Cardiac fibroblast (primary cell): ENCODE measurements around the gene ZFR2.

Experiments
- DNase-seq, 2 donors: peaks; one replicate each; pipeline versions ENCODE4 v3.0.0 to v3.0.0-alpha.2; 2010; ENCODE audit warnings: low read depth in 2 of 2
- H3K4me3 ChIP-seq, 2 donors: replicated peaks in 1 of 2; 1 replicate in 1 of 2; 2 replicates in 1 of 2; pipeline ENCODE4 v1.5.1; 2011; ENCODE audit warnings: low read depth in 2 of 2, low read length in 2 of 2, mild to moderate bottlenecking in 2 of 2, moderate library complexity in 1 of 2
- TF ChIP-seq, protein P1 (sequence below): IDR thresholded peaks from one replicate; pipeline ENCODE4 v1.5.1; 2011; ENCODE audit warnings: low read depth, mild to moderate bottlenecking, low read length, inconsistent platforms

The ZFR2 gene

DNA sequence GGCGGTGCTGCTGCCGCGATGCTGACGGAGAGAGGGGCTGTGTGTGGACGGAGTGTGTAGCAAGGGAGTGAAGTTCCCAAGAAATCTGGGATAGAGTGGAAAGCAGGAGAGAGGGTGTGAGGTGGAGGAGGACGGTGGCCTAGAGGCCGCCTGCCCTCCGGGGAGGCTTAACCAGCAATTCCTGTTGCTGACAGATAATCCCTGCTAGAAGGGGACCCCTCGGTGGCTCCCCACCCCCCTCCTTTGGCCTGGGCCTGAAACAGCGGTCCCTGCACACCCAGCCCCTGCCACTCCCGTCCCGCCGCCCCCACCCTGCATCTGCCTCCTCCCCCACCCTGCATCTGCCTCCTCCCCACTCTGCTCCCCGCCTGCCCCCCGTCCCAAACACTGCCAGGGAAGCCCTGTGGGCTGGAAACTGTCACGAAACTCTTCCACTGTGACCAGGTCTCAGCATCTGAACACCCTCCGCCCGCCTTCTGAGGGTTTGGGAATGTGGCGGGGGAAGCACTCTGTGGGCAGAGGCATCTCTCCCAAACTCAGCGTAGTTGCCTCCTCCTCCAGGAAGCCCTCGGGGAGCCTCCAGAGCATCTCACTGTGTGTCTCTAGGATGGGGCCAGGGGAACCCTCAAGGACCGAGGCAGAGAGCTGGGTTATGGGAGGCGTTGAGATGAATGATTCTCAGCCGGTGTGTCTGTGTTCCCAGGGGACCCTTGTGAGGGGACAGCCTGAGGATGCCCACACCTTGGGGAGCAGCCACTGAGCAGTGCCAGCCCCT, 65.5 kb downstream of the ZFR2 start:
- no peak overlapping the region for H3K4me3 ChIP-seq
- no peak for DNase-seq
- TF ChIP-seq, protein P1, sequence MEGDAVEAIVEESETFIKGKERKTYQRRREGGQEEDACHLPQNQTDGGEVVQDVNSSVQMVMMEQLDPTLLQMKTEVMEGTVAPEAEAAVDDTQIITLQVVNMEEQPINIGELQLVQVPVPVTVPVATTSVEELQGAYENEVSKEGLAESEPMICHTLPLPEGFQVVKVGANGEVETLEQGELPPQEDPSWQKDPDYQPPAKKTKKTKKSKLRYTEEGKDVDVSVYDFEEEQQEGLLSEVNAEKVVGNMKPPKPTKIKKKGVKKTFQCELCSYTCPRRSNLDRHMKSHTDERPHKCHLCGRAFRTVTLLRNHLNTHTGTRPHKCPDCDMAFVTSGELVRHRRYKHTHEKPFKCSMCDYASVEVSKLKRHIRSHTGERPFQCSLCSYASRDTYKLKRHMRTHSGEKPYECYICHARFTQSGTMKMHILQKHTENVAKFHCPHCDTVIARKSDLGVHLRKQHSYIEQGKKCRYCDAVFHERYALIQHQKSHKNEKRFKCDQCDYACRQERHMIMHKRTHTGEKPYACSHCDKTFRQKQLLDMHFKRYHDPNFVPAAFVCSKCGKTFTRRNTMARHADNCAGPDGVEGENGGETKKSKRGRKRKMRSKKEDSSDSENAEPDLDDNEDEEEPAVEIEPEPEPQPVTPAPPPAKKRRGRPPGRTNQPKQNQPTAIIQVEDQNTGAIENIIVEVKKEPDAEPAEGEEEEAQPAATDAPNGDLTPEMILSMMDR, result no peak

DNA sequence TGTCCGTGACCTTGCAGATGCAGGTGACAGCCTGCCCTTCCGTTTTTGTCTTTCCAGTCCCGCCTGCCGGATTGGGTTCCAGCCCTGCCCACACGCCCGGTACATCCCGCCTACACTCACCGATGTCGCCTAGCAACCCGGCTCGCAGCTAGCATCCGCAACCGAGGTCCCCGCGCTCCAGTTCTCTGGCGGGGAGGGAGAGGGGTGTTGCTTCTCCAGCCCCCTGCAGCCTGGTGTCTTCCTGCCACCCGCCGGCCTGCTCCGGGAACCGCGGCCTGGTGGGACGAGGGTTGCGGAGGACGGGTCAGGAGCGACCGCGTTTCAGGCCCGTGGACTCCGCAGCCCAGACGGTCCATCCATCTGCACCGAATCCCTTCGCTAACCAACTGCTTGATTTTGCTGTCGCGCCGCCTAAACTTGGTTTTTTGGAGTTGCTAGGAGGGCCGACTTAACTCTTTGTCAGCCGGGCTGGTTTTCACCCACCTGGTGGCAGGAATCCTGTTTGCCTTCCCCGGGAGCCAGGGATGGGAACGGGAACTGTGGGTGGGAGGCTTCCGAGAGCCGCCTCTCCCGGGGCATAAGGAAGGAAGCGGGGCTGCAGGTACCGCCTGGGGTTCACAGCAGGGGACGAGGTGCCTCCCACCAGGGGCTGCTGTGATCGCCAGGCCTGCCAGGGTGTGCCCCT, 67.3 kb downstream of the ZFR2 start:
- H3K4me3 ChIP-seq, result peak overlapping the region in 1 of 2 donors; percentile 8
- TF ChIP-seq, protein P1, result peak; percentile 11
- peak in 1 of 2 donors; percentile 13 for DNase-seq

DNA sequence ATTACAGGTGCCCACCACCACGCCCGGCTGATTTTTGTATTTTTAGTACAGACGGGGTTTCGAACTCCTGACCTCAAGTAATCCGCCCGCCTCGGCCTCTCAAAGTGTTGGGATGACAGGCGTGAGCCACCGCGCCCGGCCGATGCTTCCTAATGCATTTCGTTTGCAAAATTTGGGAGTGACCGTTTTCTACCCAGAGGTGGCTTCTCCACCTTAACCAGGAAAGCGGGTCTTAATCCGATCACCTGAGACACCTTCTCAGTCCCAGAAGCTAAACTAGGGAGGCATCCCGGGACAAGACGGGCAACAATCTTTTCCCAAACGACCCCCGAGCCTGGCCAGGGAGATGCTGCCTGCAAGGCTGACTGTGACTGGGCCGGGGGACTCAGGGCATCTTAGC, 67.8 kb downstream of the ZFR2 start:
- H3K4me3 ChIP-seq, result no peak overlapping the region
- DNase-seq, result no peak
- TF ChIP-seq, protein P1, result no peak

DNA sequence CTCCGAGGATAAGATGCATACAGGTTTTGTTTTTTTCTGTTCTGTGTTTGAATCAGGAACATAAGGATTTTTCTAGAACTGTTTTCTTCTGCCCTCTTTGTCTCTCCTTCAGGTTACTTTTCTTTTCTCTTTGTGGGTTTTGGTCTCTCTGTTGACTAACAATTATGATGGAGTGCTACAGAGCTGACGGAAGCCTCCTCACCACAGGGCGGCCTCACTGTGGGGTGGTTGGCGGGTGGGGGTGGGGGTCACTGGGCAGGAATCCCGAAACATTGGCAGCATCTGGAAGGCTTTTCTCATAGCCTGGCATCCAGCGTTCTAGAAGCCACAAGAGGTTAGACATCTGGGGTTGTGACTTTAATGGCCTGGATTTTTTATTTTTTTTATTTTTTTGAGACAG, 70.7 kb downstream of the ZFR2 start:
- TF ChIP-seq, protein P1, result no peak

DNA sequence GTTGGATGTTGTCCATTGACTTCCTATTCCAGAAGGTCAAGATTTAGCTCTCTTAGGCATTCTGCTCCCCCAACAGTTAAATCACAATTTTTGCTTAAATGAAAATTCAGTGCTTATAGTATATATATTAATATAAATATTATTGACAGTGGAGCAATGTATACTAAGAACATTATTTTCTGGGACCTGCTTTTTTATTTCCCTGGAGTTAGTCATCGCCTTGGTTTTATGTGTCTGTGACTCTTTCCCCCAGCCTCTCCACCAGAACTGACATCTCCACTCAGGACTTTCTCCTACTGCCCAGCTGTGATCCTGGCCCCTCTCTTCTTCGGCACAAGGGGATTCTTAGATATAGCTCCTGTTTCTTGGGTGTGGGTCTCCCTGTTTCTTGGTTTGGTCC, 72.5 kb downstream of the ZFR2 start:
- no peak overlapping the region for H3K4me3 ChIP-seq
- DNase-seq, result no peak
- TF ChIP-seq, protein P1, result no peak

More for the DNA sequence above, 70.7 kb downstream of the ZFR2 start:
- DNase-seq, result no peak
- H3K4me3 ChIP-seq, result no peak overlapping the region

DNA sequence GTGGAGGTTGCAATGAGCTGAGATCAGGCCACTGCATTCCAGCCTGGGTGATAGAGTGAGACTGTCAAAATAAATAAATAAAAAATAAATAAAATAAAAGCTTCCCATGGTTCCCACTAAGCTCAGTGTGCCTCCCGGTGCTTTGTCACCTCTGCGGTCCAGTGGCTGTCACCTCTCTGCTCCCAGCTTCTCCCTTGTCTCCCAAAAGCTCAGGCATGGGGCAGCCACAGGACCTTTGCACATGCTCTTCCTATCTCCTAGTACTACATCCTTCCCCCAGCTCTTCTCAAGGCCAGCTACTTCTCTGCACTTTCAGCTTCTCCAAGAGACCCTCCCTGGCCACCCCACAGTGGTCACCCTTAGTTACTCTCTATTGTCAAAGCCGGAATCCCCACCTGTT, 75.0 kb downstream of the ZFR2 start:
- no peak overlapping the region for H3K4me3 ChIP-seq
- DNase-seq, result no peak
- TF ChIP-seq, protein P1, result no peak
